OCI-LY3 (cell line): ENCODE data around the gene ARID3A.

Experiments
- H2AFZ ChIP-seq: fragments of 200-600, 300-600 bp; shearing (Covaris generic); 2 replicates; pipeline ENCODE4 v1.6.0; 2014; ENCODE audit warnings: antibody characterized with exemption, low read depth, low read length
- H3K27ac ChIP-seq: fragments of 200-600, 300-600 bp; sonication (generic); 2 replicates; pipeline ENCODE4 v1.5.1; 2014; ENCODE audit warnings: mild to moderate bottlenecking, low read length, moderate library complexity, mixed read lengths
- H3K27me3 ChIP-seq: fragments of 200-600, 300-600 bp; sonication (generic); 2 replicates; pipeline ENCODE4 v1.6.1; 2014; ENCODE audit warnings: low read depth, low read length, mixed read lengths
- H3K36me3 ChIP-seq: fragments of 200-600, 300-600 bp; sonication (generic); replicated peaks from 2 replicates; pipeline ENCODE3; 2014; ENCODE audit warnings: low read depth, low read length, mixed read lengths
- H3K4me1 ChIP-seq: fragments of 300-600, 200-600 bp; sonication (generic); 2 replicates; pipeline ENCODE4 v1.6.1; 2014; ENCODE audit warnings: low read length, mixed read lengths
- H3K4me2 ChIP-seq: fragments of 200-600, 300-600 bp; sonication (generic); 2 replicates; pipeline ENCODE4 v1.6.1; 2014; ENCODE audit warnings: low read length, mixed read lengths
- H3K4me3 ChIP-seq: fragments of 300-600, 200-600 bp; sonication (generic); 2 replicates; pipeline ENCODE4 v1.5.1; 2014; ENCODE audit warnings: antibody characterized with exemption, mild to moderate bottlenecking, low read length, moderate library complexity
- H3K79me2 ChIP-seq: fragments of 300-600, 200-600 bp; shearing (Covaris generic); 2 replicates; pipeline ENCODE4 v1.6.1; 2014; ENCODE audit warnings: mild to moderate bottlenecking, low read length, mixed read lengths
- H3K9ac ChIP-seq: fragments of 300-600, 200-600 bp; shearing (Covaris generic); 2 replicates; pipeline ENCODE4 v1.6.0; 2014; ENCODE audit warnings: mild to moderate bottlenecking, low read length, moderate library complexity
- H3K9me3 ChIP-seq: fragments of 200-600, 300-600 bp; shearing (Covaris generic); 2 replicates; pipeline ENCODE4 v1.6.1; 2014; ENCODE audit warnings: low read length, mixed read lengths; ENCODE audit not compliant: insufficient read depth
- H4K20me1 ChIP-seq: fragments of 200-600, 300-600 bp; sonication (generic); 2 replicates; pipeline ENCODE4 v1.6.1; 2016; ENCODE audit warnings: low read length, mixed read lengths; ENCODE audit not compliant: insufficient read depth
- EZH2phosphoT487 ChIP-seq: fragments of 200-600 bp; shearing (Covaris generic); IDR thresholded peaks from 2 replicates; pipeline ENCODE4 v1.6.1; 2018; ENCODE audit warnings: antibody characterized with exemption, mixed run types, low read depth
- TF ChIP-seq, protein P1 (sequence below): fragments of 200-600, 300-600 bp; sonication (generic); IDR thresholded peaks from 2 replicates; pipeline ENCODE4 v1.5.1; 2014; ENCODE audit warnings: antibody characterized with exemption, low read length, low read depth

The ARID3A gene

DNA sequence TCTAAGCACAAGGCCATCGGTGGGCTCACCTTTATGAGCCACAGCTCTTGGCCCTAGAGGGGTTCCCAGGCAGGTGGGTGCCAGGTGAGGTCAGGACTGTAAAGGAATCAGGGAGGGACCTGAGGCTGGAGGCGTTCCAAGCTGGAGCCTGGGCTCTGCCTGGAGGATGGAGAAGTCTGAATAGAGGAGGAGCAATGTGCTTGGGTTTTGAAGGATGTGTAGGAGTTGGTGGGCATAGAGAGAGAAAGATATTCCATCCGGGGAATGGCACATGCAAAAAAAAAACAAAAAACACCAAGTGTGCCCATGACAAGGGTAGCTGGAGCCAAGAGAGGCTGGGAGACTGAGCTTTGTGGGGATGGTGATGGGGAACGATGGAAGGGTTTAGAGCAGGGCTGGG lies 76.8 kb downstream of the ARID3A start:
- H3K36me3 ChIP-seq, result peaks cover 11% of the 10 kb centered on the region
- H2AFZ ChIP-seq, result no peak overlapping the region
- H4K20me1 ChIP-seq, result peaks cover 8% of the 10 kb centered on the region; the same call in 1 of the 2 replicates
- no peak overlapping the region for H3K9ac ChIP-seq
- no peaks in the 10 kb centered on the region for H3K9me3 ChIP-seq
- no peak overlapping the region for H3K27ac ChIP-seq
- no peak for TF ChIP-seq EZH2phosphoT487
- TF ChIP-seq, protein P1, sequence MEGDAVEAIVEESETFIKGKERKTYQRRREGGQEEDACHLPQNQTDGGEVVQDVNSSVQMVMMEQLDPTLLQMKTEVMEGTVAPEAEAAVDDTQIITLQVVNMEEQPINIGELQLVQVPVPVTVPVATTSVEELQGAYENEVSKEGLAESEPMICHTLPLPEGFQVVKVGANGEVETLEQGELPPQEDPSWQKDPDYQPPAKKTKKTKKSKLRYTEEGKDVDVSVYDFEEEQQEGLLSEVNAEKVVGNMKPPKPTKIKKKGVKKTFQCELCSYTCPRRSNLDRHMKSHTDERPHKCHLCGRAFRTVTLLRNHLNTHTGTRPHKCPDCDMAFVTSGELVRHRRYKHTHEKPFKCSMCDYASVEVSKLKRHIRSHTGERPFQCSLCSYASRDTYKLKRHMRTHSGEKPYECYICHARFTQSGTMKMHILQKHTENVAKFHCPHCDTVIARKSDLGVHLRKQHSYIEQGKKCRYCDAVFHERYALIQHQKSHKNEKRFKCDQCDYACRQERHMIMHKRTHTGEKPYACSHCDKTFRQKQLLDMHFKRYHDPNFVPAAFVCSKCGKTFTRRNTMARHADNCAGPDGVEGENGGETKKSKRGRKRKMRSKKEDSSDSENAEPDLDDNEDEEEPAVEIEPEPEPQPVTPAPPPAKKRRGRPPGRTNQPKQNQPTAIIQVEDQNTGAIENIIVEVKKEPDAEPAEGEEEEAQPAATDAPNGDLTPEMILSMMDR, result no peak
- H3K79me2 ChIP-seq, result no peaks in the 10 kb centered on the region
- no peak overlapping the region for H3K4me3 ChIP-seq
- peaks cover 3% of the 10 kb centered on the region for H3K4me1 ChIP-seq
- H3K4me2 ChIP-seq, result no peak overlapping the region
- no peaks in the 10 kb centered on the region for H3K27me3 ChIP-seq

DNA sequence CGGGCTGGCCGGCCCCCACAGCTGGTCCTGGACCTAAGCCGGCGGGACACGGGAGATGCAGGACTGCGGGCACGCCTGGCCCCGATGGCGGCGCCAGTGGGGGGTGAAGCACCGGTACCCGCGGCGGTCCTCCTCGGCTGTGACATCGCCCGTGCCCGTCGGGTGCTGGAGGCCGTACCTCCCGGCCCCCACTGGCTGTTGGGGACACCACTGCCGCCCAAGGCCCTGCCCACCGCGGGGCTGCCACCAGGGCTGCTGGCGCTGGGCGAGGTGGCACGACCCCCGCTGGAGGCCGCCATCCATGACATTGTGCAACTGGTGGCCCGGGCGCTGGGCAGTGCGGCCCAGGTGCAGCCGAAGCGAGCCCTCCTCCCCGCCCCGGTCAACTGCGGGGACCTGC lies 77.4 kb downstream of the ARID3A start:
- H3K36me3 ChIP-seq, result peaks cover 12% of the 10 kb centered on the region
- H3K27me3 ChIP-seq, result no peaks in the 10 kb centered on the region

DNA sequence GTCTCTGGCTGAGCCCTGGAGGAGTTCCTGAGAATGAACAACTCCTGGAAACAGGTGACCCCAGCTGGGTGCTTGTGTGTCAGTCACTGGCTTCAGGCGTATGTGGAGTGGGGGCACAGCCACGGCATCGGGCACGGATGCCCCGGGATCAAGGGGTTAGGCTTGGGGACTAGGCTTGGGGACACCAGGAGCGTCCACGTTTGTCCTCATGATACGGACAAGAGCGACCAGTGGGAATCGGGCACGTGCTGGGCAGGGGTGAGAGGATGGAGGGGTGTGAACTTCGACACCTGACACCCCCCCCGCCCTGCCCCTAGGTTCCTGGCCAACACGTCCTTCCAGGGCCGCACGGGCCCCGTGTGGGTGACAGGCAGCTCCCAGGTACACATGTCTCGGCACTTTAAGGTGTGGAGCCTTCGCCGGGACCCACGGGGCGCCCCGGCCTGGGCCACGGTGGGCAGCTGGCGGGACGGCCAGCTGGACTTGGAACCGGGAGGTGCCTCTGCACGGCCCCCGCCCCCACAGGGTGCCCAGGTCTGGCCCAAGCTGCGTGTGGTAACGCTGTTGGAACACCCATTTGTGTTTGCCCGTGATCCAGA lies 78.5 kb downstream of the ARID3A start:
- TF ChIP-seq, protein P1, result no peak
- TF ChIP-seq EZH2phosphoT487, result no peak
- H3K9ac ChIP-seq, result no peak overlapping the region
- no peak overlapping the region for H2AFZ ChIP-seq
- no peaks in the 10 kb centered on the region for H3K27me3 ChIP-seq
- H4K20me1 ChIP-seq, result peaks cover 8% of the 10 kb centered on the region; the same call in 1 of the 2 replicates
- H3K4me1 ChIP-seq, result peaks cover 3% of the 10 kb centered on the region
- no peak overlapping the region for H3K4me2 ChIP-seq
- no peak overlapping the region for H3K27ac ChIP-seq
- no peaks in the 10 kb centered on the region for H3K79me2 ChIP-seq
- no peaks in the 10 kb centered on the region for H3K9me3 ChIP-seq
- H3K36me3 ChIP-seq, result peaks cover 20% of the 10 kb centered on the region
- H3K4me3 ChIP-seq, result no peak overlapping the region

More for the DNA sequence above, 77.4 kb downstream of the ARID3A start:
- no peaks in the 10 kb centered on the region for H3K79me2 ChIP-seq
- peaks cover 8% of the 10 kb centered on the region; the same call in 1 of the 2 replicates for H4K20me1 ChIP-seq
- H3K9ac ChIP-seq, result no peak overlapping the region
- no peak overlapping the region for H3K4me2 ChIP-seq
- no peak overlapping the region for H3K27ac ChIP-seq
- no peak overlapping the region for H2AFZ ChIP-seq
- H3K4me1 ChIP-seq, result peaks cover 3% of the 10 kb centered on the region
- H3K4me3 ChIP-seq, result no peak overlapping the region
- TF ChIP-seq, protein P1, result no peak
- TF ChIP-seq EZH2phosphoT487, result no peak
- no peaks in the 10 kb centered on the region for H3K9me3 ChIP-seq

DNA sequence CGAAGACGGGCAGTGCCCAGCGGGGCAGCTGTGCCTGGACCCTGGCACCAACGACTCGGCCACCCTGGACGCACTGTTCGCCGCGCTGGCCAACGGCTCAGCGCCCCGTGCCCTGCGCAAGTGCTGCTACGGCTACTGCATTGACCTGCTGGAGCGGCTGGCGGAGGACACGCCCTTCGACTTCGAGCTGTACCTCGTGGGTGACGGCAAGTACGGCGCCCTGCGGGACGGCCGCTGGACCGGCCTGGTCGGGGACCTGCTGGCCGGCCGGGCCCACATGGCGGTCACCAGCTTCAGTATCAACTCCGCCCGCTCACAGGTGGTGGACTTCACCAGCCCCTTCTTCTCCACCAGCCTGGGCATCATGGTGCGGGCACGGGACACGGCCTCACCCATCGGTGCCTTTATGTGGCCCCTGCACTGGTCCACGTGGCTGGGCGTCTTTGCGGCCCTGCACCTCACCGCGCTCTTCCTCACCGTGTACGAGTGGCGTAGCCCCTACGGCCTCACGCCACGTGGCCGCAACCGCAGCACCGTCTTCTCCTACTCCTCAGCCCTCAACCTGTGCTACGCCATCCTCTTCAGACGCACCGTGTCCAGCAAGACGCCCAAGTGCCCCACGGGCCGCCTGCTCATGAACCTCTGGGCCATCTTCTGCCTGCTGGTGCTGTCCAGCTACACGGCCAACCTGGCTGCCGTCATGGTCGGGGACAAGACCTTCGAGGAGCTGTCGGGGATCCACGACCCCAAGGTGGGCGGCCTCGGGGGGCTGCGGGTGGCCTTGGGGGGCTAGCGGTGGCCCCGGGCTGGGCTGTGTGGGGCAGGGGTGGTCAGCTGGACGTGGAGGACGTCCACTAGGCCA lies 79.2 kb downstream of the ARID3A start:
- Histone ChIP-seq H3K9ac (no peak overlapping the region), H3K4me3 (no peak overlapping the region), H3K4me1 (peaks cover 3% of the 10 kb centered on the region), H4K20me1 (peaks cover 8% of the 10 kb centered on the region; the same call in 1 of the 2 replicates), H3K36me3 (peaks cover 27% of the 10 kb centered on the region), H3K79me2 (no peaks in the 10 kb centered on the region), H3K4me2 (no peak overlapping the region), H3K27me3 (no peaks in the 10 kb centered on the region), H3K27ac (no peak overlapping the region), H2AFZ (no peak overlapping the region), H3K9me3 (no peaks in the 10 kb centered on the region)
- TF ChIP-seq EZH2phosphoT487, result no peak
- TF ChIP-seq, protein P1, result no peak
